ENCODE results near the gene GUF1. TPM values are rescaled to one million over a fixed set of nuclear protein-coding genes. Genes with fewer than 3 reads are reported as not detected.

Gene GUF1
- total RNA-seq, 1 donor from 2014 or later = 20.7 TPM

GRCh38 chr4:44720371-44720770, 42.2 kb downstream of the GUF1 start:
- Mint-ChIP-seq H3K27ac (ENCODE audit: unreplicated experiment) (no peak overlapping the region), H3K4me1 (ENCODE audit: unreplicated experiment) (peaks cover 8% of the 10 kb centered on the region), H3K9me3 (ENCODE audit: unreplicated experiment) (no peaks in the 10 kb centered on the region), H3K27me3 (ENCODE audit: unreplicated experiment) (no peaks in the 10 kb centered on the region), H3K4me3 (ENCODE audit: unreplicated experiment) (no peak overlapping the region), H3K36me3 (ENCODE audit: unreplicated experiment) (peaks cover 4% of the 10 kb centered on the region)
- no peak for TF ChIP-seq CTCF (IDR thresholded peaks at IDR 0.05)
- no peak for DNase-seq (ENCODE audit: extremely low spot score, unreplicated experiment)

GRCh38 chr4:44722001-44722400, 43.8 kb downstream of the GUF1 start:
- no peaks in the 10 kb centered on the region for H3K36me3 Mint-ChIP-seq (ENCODE audit: unreplicated experiment)
- TF ChIP-seq CTCF (IDR thresholded peaks at IDR 0.05) = no peak
- DNase-seq (ENCODE audit: extremely low spot score, unreplicated experiment) = no peak
- peaks cover 19% of the 10 kb centered on the region for H3K4me1 Mint-ChIP-seq (ENCODE audit: unreplicated experiment)
- H3K4me3 Mint-ChIP-seq (ENCODE audit: unreplicated experiment) = no peak overlapping the region
- H3K27ac Mint-ChIP-seq (ENCODE audit: unreplicated experiment) = no peak overlapping the region
- H3K9me3 Mint-ChIP-seq (ENCODE audit: unreplicated experiment) = no peaks in the 10 kb centered on the region
- no peaks in the 10 kb centered on the region for H3K27me3 Mint-ChIP-seq (ENCODE audit: unreplicated experiment)

- Mint-ChIP-seq H3K27me3 (ENCODE audit: unreplicated experiment) (peaks cover 4% of the 10 kb centered on the region), H3K27ac (ENCODE audit: unreplicated experiment) (peak overlapping the region; percentile 84), H3K4me1 (ENCODE audit: unreplicated experiment) (peaks cover 21% of the 10 kb centered on the region), H3K9me3 (ENCODE audit: unreplicated experiment) (no peaks in the 10 kb centered on the region), H3K4me3 (ENCODE audit: unreplicated experiment) (peak overlapping the region; percentile 89), H3K36me3 (ENCODE audit: unreplicated experiment) (no peaks in the 10 kb centered on the region)
- no peak for DNase-seq (ENCODE audit: extremely low spot score, unreplicated experiment)
- TF ChIP-seq CTCF (IDR thresholded peaks at IDR 0.05) = no peak
These were observed 46.9 kb downstream of the GUF1 start for GRCh38 chr4:44725166-44725565.

- H3K27me3 Mint-ChIP-seq (ENCODE audit: unreplicated experiment) = peaks cover 9% of the 10 kb centered on the region
- peak overlapping the region; percentile 84 for H3K27ac Mint-ChIP-seq (ENCODE audit: unreplicated experiment)
- no peaks in the 10 kb centered on the region for H3K36me3 Mint-ChIP-seq (ENCODE audit: unreplicated experiment)
- H3K4me1 Mint-ChIP-seq (ENCODE audit: unreplicated experiment) = peaks cover 21% of the 10 kb centered on the region
- DNase-seq (ENCODE audit: extremely low spot score, unreplicated experiment) = no peak
- H3K4me3 Mint-ChIP-seq (ENCODE audit: unreplicated experiment) = peak overlapping the region; percentile 89
- no peak for TF ChIP-seq CTCF (IDR thresholded peaks at IDR 0.05)
- peaks cover 4% of the 10 kb centered on the region for H3K9me3 Mint-ChIP-seq (ENCODE audit: unreplicated experiment)
These were observed 47.5 kb downstream of the GUF1 start for GRCh38 chr4:44725726-44726037.

GRCh38 chr4:44726038-44726871, 48.0 kb downstream of the GUF1 start, which contains the start of gene GNPDA2:
Gene GNPDA2 (minus strand): TSS chr4:44726556. CDS start chr4:44722207, 4,349 bp downstream.
- H3K4me1 Mint-ChIP-seq (ENCODE audit: unreplicated experiment) = peaks cover 21% of the 10 kb centered on the region
- H3K36me3 Mint-ChIP-seq (ENCODE audit: unreplicated experiment) = no peaks in the 10 kb centered on the region
- H3K27me3 Mint-ChIP-seq (ENCODE audit: unreplicated experiment) = peaks cover 10% of the 10 kb centered on the region
- H3K4me3 Mint-ChIP-seq (ENCODE audit: unreplicated experiment) = peak within 1 kb of the TSS; percentile 89
- H3K27ac Mint-ChIP-seq (ENCODE audit: unreplicated experiment) = peak within 1 kb of the TSS; percentile 84
- H3K9me3 Mint-ChIP-seq (ENCODE audit: unreplicated experiment) = peaks cover 4% of the 10 kb centered on the region
- TF ChIP-seq CTCF (IDR thresholded peaks at IDR 0.05) = peak; percentile 31
- peak; percentile 95 for DNase-seq (ENCODE audit: extremely low spot score, unreplicated experiment)
